Prostate gland (tissue), 2 donors: ENCODE measurements around the gene TIE1.

Source experiments
- POLR2A ChIP-seq: fragments of 450-650 bp; IDR thresholded peaks from one replicate; pipeline ENCODE4 v1.6.1; 2016; ENCODE audit warnings: antibody characterized with exemption, mild to moderate bottlenecking
- POLR2AphosphoS5 ChIP-seq: sonication (generic); formaldehyde crosslinking; IDR thresholded peaks from one replicate; pipeline ENCODE4 v1.6.1; 2017; ENCODE audit warnings: antibody characterized with exemption
- TF ChIP-seq, protein P1 (sequence below), 4 experiments: fragments of 200-600 bp in 2 of 4; fragments of 450-650 bp in 2 of 4; sonication (generic) in 2 of 4; IDR thresholded peaks; 1 replicate in 3 of 4; 2 replicates in 1 of 4; pipeline ENCODE4 v1.5.1; 2016 to 2019; ENCODE audit warnings: antibody characterized with exemption in 4 of 4, mild to moderate bottlenecking in 2 of 4, moderate library complexity in 2 of 4

DNA sequence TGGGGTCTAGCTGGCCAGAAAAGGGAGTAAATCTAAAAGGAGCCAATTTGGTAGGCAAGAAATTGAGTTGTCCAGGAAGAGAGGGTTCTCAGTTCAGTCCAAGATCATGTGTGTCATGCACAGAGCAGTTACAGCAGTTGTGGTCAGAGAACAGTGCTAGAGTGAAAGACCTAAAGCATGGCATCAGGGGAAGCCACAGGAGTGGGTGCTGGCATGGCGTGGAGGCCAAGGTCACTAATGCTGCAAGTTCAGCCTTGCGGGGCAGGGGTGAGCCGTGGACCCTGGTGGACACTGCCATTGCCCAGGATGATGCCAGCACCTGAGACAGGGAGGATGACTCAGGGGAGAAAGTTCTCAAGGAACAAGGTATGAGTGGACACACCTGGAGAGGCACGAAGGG is 47.6 kb upstream of the TIE1 start:
- TF ChIP-seq, protein P1, sequence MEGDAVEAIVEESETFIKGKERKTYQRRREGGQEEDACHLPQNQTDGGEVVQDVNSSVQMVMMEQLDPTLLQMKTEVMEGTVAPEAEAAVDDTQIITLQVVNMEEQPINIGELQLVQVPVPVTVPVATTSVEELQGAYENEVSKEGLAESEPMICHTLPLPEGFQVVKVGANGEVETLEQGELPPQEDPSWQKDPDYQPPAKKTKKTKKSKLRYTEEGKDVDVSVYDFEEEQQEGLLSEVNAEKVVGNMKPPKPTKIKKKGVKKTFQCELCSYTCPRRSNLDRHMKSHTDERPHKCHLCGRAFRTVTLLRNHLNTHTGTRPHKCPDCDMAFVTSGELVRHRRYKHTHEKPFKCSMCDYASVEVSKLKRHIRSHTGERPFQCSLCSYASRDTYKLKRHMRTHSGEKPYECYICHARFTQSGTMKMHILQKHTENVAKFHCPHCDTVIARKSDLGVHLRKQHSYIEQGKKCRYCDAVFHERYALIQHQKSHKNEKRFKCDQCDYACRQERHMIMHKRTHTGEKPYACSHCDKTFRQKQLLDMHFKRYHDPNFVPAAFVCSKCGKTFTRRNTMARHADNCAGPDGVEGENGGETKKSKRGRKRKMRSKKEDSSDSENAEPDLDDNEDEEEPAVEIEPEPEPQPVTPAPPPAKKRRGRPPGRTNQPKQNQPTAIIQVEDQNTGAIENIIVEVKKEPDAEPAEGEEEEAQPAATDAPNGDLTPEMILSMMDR (IDR thresholded peaks at IDR 0.05): no peak
- TF ChIP-seq POLR2AphosphoS5: no peak
- no peak for TF ChIP-seq POLR2A
